Activated CD4-positive, alpha-beta T cell treated with anti-CD3 and anti-CD28 coated beads for 48 hours (primary cell): ENCODE measurements around the gene TLR6.

ENCODE experiments used
- DNase-seq: peaks from one replicate; pipeline ENCODE4 v3.0.0-alpha.2; 2020

Gene TLR6, protein sequence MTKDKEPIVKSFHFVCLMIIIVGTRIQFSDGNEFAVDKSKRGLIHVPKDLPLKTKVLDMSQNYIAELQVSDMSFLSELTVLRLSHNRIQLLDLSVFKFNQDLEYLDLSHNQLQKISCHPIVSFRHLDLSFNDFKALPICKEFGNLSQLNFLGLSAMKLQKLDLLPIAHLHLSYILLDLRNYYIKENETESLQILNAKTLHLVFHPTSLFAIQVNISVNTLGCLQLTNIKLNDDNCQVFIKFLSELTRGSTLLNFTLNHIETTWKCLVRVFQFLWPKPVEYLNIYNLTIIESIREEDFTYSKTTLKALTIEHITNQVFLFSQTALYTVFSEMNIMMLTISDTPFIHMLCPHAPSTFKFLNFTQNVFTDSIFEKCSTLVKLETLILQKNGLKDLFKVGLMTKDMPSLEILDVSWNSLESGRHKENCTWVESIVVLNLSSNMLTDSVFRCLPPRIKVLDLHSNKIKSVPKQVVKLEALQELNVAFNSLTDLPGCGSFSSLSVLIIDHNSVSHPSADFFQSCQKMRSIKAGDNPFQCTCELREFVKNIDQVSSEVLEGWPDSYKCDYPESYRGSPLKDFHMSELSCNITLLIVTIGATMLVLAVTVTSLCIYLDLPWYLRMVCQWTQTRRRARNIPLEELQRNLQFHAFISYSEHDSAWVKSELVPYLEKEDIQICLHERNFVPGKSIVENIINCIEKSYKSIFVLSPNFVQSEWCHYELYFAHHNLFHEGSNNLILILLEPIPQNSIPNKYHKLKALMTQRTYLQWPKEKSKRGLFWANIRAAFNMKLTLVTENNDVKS

DNA sequence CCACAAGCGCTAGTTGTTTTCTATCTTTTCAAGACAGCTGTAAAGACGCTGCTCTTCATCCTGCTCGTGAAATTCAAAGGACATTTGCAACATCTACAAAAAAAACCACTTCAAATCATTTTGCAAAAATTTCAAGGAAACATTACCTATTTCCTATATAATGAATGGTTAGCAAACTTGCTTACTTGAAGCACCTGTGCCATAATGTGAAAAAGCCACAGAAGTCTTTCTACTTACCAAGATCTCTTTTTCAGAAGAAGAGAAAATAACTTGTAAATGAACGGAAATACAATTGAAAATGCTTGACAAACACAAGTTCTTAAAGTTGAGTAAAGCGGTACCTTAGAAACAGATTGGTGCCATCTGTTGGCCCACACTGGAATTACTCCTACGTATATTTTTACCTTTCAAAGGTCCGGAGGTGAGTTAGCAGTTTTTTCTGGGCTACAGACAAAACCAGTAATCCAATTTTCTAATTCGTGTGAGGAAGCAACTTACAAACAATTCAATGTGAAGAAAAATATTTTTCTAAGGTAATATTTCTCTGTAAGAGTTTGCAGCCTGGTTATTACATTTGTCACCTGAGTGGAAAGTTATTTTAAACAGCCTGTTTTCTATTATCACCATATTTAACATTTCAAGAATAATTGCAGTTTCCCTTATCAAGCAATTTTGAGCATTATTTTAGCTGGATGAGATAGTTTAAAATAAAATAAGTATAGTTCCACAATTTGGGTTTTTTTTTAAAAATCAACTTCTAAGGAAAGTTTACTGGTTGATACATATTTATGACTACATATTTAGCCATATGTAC lies at the start of gene TLR6:
TSS of gene TLR6 (minus strand) at position 294 of the 814 bp plus-strand sequence. CDS start 27,344 bp downstream, outside the sequence.
- DNase-seq = peak; percentile 74

DNA sequence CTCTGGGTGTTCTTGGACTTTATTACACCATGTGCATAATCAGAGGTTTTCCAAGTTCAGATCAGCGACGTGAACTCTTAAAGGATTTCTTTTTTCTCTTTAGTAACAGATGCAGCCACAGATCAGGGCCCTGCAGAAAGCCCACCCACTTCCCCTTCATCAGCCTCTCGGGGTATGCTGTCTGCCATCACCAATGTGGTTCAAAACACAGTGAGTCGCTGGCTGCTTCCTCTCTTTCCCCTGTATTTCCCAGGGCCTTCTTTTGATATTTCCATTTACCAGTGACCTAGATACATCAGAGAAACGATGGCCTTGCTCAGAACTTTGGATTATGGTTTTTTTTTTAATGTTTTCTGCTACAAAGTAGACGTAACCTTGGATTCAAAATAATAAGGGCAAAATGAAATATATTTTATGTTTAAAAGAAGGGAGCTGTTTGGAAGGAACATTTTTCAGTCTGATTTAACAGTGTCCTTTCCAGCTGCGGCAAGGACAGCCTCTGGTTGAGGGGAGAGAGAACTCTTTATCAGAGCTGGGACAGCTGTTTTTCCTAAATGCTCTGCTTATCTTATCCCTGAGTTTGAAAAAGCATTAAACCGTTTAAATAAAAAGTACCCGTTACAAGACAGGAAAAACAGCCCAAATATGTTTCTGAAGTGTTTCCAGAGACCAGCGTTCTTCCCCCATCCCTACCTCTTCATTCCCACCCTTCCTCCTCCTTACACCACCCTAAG lies 49.2 kb upstream of the TLR6 start:
- no peak for DNase-seq

DNA sequence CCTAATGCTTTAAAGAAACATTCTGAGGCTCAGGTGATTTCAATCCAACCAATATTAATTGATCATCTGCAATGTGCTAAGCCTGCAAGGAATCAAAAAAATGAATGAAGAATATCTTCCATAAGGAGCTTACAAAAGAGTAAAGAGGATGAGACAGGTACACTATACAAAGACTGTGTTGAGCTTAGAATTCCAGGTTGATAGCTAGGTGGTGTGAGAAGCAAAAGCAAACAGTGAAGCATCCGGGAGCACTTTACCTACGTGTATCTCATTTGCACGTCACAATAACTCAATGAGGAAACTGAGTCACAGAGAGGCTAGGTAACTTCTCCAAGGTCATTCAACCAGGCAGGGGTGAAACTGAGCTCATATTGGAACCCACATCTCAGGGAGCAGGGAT lies 48.1 kb upstream of the TLR6 start:
- DNase-seq = no peak

DNA sequence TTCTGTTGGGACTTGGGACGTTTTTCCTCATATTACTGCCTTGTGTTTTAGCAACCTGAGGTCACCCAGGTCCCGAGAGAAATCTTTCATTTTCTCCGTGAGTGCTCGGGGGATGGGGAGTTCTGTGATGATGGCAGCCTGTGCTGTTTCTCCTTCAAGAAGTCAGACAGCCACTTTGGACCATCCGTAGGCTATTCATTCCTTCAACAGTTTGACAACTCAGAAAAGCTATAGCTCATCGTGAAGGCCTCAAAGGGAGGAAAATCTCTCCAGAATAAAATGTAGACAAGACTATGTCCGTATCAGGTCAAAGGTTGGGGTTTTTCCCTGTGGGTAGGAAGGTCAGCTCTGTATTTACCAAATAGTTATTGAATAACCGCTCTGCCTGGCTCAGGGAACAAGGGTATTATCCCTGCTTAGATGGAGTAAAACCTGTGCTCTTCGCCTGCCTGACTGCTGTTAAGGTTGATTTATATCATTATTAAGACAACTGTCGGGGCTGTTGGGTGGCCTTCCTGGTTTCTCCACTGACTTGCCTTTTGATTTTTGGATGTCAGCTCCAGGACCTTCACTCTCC lies 47.6 kb upstream of the TLR6 start:
- DNase-seq = no peak

DNA sequence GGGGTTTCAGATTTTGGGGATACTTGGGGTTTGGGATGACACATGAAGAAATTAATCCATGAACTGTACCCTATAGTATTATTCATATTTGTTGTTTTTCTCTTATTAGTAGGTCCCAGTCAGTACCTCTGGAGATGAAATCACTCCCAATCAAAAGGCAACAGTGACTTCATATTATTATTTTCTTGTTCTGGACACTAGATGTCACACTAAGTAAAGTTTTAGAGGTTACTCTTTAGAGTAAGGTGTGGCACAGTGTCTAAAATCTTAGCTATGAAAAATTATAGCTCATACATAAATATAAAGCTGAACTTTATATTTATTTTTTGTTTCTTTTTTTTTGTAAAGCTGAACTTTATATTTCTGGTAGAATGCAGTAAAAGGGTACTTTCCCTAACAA lies 46.1 kb upstream of the TLR6 start:
- no peak for DNase-seq

DNA sequence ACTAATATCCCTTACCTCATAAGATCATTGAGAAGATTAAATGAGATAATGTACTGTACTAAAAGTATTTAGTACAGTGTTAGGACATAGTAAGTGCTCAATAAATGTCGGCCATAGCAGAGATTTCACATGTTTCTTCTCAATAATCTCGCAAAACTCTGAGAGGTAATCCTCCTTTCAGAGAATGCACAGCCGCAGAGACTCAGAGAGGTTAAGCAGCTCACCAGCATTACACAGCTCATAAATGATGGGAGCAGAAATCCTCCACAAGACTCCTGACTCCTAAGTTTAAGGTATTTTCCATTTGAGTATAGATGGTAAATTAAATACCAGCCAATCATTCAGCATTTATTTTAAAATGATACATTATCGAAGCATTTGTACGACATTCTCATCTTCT lies 45.6 kb upstream of the TLR6 start:
- no peak for DNase-seq

DNA sequence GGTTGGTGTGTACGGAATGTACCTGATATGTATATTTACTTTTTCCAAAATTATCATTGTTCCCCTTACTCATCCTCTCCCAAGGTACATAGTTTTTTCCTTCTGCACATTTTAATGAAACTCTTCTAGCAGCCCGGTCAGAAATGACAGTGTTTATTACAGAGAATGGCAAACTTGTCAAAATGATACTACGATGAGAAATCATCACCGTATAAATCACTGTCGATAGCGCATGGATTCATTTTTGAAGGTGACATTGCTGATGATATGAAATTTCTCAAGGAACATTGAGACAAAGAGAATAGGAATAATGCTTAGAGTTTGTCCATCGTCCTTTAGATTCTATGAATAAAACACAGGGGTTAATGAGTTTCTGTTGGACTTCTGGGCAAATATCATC lies 41.6 kb upstream of the TLR6 start:
- DNase-seq = no peak

DNA sequence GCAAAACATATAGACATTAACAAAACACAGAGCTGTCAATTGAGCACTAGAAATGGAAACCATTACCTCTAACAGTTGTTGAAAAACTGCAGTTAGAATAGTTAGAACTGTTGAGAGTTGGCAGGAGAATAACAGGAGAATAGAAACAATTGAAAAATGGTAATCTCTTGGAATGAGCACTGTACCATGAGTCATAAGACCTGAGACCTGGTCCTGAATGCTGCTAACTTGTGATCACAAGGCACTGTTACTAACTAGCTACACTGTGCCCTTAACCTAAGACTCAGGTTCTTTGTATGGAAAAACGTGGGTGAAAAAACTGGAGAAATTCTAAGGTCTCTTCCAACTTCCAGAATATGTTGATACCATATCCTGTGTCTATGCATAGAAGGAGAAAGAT lies 40.3 kb upstream of the TLR6 start:
- no peak for DNase-seq

DNA sequence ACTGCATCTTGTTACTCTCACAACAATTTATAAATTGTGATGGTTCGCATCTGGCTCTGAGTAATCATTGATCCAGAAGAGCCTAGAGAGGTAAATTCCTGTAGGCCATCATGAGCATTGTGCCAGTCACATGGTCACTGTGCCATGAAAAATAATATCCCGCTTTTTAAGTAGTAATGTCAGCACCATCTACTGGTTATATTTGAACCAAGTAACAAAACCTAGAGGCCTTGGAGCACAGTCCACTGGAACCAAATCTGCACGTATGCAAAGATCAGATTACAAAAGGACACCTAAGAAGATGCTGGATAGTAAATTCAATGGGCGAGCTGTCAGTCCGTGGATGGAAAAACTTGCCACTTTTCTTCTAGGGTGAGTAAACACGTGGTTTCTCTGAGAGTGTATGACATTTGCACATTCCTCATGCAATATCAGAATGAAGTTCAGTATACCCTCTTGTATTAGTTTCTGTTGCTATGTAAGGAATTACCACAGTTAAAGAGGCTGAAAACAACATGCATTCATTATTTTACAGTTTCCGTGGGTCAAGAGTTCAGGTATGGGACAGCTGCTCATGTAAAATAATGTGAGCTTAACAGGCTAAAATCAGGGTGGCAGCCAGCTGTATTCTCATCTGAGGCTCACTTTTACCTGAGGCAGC lies 37.8 kb upstream of the TLR6 start:
- DNase-seq = no peak

DNA sequence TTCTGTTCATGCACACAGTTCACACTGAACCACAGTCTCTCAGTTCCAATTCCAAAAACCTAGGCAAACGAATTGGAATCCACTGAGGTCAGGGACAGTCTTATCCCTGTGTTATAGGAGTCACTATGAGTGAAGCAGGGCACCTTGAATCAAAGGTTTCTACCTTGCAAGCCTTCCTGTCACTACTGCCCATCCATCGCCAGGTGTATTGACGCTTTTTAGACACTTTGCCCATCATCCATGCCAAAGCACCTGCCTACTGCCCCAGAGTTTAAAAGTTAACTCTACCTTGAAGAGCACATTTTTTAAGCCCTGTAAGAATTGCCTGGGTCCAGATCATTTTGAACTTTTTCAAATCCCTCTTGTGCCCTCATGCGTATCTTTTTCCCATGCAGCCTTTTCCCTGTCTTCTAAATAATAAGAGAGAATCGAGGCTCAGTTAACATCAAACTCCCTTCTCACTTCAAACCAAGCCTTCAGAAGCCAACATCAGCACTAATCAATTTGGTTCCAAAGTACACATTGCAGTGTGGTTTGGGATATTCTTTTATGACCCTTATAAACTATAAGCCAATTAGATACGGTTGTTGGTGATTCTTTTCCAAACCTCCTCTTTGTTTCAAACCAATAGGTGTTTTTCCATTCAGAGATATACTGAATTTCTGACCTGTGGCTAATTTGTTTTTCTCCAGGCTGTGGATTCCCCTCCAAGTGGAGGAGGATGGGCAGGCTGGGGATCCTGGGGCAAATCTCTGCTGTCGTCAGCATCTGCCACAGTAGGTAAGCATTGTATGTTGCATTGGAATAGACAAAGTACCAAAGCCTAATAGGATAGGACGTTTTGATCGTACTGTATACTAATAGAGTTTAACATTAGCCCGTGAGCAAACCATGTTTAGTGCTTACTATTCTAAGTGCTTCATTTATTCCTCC lies 34.7 kb upstream of the TLR6 start:
- no peak for DNase-seq

DNA sequence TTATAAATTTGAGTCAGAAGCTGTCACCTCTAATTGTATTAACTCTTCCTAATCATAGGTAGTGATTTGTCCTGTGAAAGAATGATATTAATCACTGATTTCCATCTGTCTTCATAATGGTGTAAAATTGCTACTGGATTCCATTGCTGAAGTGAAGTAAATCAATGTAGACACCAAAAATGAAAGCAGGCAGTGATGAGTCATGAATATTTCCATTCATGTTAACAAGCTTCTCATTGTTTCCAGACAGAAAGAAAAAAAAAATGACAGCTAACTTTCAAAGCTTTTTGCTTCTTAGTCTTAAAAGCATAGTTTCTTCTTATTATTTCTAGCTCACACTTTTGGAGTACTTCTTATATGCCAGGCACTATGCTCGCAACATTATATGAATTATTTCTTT lies 32.5 kb upstream of the TLR6 start:
- no peak for DNase-seq

DNA sequence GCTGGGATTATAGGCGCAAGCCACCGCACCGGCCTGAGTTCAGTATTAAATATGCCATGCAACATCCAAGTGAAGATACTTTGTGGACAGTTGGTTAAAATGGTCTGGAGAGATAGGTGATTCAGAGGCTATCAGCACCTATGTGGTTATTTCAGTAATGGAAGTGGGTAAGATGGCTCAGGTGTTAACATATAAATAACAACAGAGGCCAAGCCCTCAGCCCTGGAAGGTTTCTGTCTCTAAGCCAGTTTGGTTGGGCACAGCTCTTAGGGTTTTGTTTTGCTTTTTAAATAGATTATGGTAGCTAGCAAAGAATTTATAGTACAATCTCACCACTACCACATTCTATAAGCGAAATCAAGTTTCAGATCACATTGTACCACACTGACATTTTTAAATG lies 27.6 kb upstream of the TLR6 start:
- no peak for DNase-seq

DNA sequence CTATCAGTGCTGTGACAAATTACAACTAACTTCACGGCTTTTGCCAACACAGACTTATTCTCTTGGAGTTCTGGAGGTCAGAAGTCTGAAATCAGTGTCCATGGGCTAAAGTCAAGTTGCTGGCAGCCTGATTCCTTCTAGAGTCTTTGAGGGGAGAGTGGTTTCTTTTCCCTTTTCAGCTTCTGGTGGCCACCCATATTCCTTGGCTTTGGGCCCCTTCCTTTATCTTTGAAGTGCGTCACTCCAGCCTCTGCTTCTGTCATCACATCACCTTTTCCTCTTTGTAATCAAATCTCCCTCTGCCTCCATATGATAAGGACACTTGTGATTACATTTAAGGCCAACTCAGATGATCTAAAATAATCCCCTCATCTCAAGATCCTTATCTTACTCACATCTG lies 20.0 kb upstream of the TLR6 start:
- DNase-seq = no peak

DNA sequence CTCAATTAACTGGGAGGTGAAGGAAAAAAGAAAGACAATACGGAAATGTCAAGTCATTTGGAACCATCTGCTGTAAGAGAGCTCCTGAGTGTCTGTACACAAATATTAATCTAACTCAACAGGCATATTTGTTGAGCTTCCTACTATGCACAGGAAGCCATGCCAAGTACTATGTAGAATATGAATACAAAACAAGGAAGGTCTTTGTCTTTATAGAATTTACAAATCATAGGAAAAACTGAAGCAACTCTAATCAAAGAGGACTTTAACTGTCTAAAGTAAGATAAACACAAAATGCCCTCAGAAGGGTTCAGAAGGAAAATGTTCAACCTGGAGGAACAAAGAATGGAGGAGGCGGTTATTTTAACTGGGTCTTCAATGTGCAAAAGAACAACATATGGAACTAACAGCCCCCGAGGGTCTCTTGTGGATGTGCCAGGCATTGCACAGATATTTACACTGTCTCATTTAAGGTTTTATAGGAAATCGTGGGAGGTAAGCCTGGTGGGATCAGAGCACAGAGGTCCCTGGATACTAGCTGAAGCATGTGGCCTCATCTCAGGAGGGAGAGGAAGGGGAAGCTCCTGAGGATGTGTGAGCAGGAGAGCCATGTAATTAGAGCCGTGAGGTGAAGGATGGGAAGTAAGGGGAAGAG lies 16.8 kb upstream of the TLR6 start:
- no peak for DNase-seq

DNA sequence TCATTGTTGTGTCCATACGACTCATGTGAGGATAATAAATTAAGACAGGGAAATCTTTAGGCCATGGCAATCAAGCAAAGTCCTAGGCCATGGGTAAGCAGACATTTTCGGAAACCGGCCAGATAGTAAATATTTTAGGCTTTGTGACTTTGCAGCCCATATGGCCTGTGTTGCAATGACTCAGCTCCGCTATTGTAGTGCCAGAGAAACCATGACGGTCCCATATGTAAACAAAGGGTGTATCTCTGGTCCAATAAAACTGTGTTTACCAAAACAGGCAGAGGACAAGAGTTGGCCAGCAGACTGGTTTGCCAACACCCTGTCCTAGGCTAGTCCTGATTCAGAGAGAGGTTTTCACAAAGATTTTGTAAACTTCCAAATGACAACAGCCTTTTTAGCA lies 16.0 kb upstream of the TLR6 start:
- no peak for DNase-seq

DNA sequence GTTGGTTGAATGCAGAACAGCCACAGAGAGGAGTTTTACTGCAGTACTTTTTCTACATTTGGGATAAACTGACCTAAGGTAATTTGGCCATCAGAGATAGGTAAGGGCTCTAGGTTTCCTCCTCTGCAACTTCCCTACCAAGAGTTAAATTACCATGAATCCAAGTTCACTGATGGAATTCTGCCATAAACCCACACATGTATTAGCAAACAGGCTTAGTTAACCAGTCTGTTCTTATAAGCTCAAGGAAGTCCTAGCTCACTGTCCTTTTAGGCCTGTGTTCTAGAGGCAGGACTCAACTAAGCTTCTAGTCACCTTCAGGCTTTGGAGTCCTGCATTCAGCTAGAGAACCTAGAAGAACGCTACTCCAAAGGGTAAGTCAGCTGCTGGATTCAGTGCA lies 15.0 kb upstream of the TLR6 start:
- DNase-seq = no peak

DNA sequence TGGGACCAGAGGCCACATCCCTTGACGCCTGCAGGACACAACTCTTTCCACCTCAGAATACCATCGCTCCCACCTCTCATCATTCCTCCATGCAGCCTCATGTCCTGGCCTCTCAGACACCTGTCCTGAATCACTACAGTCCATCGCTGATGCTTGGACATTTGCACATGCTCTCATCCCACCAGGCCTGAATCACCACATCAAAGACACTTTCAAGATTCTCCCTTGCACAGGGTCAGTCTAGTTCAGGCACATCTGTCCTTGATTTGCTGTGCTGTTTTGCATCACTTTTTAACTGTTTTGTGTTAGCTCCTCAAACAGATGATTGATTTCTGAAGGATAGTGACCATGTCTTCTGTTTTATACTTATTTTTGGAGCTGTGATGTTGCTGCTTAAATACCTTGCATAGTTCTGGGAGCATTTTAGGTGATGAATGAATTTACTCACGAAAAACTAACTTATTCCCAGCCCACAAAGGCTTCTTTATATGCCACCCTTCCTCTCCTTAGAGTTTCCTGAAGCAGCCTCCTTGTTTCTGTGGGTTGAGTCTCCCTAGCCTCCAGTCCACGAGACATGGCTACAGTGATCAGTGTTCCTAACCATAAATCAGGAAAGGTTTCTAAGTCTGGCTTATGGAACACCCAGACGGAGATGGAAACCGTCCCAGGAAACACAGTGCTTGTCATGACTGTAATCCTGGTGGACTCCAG lies 13.6 kb upstream of the TLR6 start:
- DNase-seq = no peak

DNA sequence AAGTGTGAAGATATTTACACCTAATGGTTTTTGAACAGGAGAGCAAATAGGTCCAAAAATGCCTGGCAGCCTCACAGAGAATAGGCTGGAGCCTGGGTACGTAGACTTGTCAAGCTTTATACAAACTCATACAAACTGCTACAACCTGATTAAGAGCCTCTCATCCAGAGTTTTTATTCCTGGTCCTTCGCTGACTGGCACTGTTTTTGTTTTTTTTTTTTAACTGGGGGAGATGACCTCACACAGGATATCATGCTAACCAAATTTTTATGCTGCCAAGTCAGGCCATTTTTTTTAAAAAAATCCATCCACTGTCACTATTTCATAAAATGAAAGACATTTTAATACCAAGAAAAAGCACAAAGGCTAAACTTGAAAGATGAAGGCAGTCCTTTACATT lies 12.9 kb upstream of the TLR6 start:
- no peak for DNase-seq
